ENCODE results near the gene MPRIP.

The MPRIP gene

GRCh38 chr17:17064322-17064721 lies 22.1 kb downstream of the MPRIP start:
- DNase-seq (ENCODE audit: low read depth in 2 of 3, low spot score in 2 of 3): no peak

DNA sequence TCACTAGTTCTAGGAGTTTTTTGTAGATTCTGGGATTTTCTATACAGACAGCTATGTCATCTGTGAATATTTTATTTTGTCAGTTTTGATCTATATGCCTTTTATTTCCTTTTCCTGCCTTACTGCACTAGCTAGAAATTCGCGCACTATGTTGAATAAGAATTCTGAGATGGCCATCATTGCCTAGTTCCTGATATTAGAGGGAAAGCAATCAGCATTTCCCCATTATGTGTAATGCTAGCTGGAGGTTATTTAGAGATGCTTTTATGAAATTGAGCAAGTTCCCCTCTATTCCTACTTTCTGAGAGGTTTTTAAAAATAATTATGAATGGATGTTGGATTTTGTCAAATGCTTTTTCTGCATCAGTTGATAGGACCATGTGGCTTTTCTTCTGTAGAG lies 23.8 kb downstream of the MPRIP start:
- no peak for DNase-seq (ENCODE audit: low read depth in 2 of 3, low spot score in 2 of 3)

DNA sequence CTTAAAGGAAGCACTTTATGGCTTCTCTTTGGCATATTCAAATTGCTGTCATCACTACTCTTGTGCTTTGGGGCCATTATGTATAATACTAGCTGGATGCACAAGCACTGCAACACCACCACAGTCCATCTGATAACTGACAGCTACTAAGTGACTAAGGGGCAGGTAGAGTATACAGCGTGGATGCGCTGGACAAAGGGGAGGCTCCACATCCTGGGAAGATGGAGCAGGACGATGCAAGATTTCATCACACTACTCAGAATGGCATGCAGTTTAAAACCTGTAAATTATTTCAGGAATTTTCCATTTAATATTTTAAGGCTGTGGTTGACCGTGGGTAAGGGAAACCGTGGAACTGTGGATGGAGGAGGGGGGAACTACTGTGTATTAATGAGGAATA lies 25.0 kb downstream of the MPRIP start:
- no peak for DNase-seq (ENCODE audit: low read depth in 2 of 3, low spot score in 2 of 3)

GRCh38 chr17:17069849-17070248 lies 27.6 kb downstream of the MPRIP start:
- no peak for DNase-seq (ENCODE audit: low read depth in 2 of 3, low spot score in 2 of 3)

GRCh38 chr17:17070931-17071330 lies 28.7 kb downstream of the MPRIP start:
- no peak for DNase-seq (ENCODE audit: low read depth in 2 of 3, low spot score in 2 of 3)

DNA sequence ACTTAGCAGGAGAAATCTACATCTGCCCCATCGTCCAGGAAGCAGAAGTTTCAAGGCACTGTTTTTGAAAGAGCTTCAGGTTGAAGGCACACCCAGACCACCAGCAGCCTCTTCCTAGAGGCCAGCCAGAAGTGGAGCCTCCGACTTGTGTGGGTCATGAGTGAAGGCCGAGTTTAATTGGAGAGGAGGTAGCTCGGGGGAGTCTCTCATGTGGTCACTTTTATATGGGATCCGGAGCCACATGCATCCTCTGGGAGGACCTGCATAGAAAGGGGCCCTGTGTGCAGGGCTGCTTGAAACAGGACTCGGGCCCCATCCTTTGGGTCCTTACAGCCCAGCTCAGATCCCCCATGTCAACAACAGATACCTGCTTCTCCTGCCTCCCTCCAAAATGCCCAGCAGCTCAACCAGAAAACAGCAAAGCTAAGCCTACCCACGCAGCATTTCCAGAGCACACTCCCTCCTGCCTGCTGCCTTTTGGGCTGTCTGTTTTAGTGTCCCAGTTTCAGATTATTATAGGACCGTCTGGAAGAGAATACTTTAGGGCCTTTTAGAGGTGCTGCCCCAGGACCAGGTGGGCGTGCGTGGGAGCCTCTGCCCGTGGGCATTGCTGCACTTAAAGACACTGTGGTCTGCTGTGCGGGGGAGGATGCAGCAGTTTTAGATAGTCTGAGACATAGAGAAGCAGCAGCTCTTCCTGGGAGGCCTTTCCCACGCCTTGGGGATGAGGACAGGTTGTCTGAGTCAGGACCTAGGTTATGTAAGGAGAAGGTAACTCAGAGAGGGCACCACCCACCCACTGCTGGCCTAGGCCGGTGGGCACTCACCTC lies 29.5 kb downstream of the MPRIP start:
- no peak for DNase-seq (ENCODE audit: low read depth in 2 of 3, low spot score in 2 of 3)

DNA sequence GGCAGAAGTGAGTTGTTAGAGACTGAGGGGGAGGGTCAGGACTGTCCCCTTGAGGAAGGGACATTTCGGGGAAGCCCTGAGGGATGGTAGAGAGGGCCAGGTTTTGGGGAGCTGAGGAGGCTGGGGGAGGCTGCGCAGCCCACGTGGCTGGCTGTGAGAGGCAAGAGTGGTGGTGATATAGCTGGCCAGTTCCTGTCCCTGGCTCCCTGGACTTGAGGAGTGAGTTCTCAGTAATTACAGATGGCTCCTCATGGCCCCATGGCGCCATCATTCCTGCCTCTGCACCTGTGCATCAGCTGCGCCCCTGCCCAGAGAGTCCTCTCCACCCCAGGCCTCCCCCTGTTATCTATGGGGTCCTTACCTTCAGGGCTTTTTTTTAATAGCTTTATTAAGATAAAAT lies 30.3 kb downstream of the MPRIP start:
- no peak for DNase-seq (ENCODE audit: low read depth in 2 of 3, low spot score in 2 of 3)

- no peak for DNase-seq (ENCODE audit: low read depth in 2 of 3, low spot score in 2 of 3)
Observed at GRCh38 chr17:17073030-17073564, 30.8 kb downstream of the MPRIP start.

DNA sequence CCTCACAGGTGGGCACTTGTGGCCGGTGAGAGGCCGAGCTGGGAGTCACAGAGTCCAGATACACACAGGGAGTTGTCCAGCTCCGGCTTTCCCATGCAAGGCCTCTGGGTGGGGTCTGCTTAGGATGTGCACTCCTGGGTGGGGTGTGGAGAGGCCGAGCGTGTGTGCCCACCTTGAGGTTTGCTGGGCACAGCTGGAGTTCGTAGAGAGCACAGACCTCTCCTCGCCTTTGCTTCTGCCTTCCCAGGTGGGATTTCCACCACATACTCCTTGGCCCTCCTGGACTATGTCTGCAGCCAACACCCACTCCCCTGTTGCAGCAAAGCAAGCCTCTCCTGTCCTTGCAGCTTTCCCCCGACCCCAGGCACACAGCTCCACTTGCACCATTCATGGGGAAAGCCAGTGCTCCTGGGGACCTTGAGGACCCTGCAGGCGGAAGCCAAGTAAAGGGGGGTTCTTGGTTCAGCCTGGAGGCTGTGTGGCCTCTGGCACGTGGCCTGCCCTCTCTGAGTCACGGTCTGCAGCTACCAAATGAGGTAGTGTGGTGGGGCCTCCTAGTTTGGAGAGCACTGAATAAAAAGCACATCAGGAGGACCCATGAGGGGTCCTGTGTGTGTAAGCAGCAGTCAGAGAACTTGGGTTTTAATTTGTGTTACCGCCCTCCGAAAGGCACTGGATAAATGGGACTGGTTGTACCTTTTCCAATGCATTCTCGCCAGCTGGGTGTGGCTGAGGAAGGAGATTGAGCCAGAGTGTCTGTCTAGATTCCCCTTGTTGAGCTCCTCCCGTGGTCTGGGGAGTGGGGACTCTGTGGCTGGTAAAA lies 31.5 kb downstream of the MPRIP start:
- DNase-seq (ENCODE audit: low read depth in 2 of 3, low spot score in 2 of 3): no peak

- no peak for DNase-seq (ENCODE audit: low read depth in 2 of 3, low spot score in 2 of 3)
Observed at GRCh38 chr17:17075125-17075781, 33.0 kb downstream of the MPRIP start.

DNA sequence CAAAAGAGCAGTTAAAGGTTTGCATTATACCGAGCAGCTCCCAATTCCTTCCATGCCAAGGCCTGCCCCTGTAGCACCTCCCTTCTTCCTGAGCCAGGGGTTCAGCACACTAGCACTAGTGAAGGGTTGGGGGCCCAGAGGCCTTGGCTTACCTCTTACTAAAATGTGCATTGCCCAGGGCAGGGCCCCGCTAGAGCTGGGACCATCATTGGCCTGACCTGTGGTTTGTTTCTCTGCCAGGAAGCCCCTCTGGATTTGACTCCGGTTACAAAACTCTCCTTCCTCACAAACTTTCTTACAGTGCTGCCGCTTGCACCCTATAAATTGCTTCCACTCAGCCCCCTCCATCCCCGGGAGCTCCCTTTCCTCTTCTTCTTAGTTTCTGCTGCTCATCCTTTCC lies 33.8 kb downstream of the MPRIP start:
- DNase-seq (ENCODE audit: low read depth in 2 of 3, low spot score in 2 of 3): no peak

GRCh38 chr17:17077101-17077500 lies 34.8 kb downstream of the MPRIP start:
- DNase-seq (ENCODE audit: low read depth in 2 of 3, low spot score in 2 of 3): no peak

- DNase-seq (ENCODE audit: low read depth in 2 of 3, low spot score in 2 of 3): no peak
Observed at GRCh38 chr17:17077861-17078732, 35.8 kb downstream of the MPRIP start.

DNA sequence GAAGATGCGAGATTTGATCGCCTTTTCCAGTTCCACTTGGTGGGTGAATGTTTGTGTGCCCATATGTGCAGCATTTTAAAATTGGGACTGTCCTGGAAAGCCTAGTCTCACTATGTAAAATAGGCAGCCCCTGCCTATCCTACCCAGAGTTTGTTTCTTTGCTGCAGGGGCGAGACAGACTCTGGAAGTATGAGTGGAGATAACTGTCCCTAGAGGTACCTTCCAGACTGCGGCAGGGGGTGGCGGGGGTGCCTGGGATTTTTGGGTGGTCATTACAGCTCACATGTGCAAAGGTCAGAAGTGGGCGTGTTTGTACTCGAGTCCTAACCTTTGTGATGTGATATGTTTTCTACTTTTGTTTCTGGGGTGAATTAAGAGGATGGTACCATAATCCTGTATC lies 36.6 kb downstream of the MPRIP start:
- no peak for DNase-seq (ENCODE audit: low read depth in 2 of 3, low spot score in 2 of 3)

- no peak for DNase-seq (ENCODE audit: low read depth in 2 of 3, low spot score in 2 of 3)
Observed at GRCh38 chr17:17079336-17079735, 37.1 kb downstream of the MPRIP start.

DNA sequence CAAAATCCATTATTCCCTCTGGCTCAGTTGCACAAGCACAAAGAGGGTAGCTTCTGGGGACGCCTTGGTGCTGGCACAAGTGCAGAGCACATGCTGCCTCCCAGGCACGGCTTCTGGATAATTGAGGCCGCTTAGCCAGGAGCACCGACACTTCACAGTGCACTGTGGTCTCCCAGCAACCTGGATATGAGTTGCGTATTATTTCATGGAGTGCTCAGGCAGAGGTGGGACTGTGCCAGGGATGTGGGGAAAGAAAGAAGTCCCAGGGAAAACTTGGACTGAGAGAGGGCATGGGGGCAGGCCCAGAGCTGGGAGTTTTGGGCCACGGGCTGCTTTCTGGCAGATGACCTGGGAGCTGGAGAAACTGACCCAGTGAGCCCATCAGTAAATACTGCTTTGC lies 37.5 kb downstream of the MPRIP start:
- DNase-seq (ENCODE audit: low read depth in 2 of 3, low spot score in 2 of 3): no peak

DNA sequence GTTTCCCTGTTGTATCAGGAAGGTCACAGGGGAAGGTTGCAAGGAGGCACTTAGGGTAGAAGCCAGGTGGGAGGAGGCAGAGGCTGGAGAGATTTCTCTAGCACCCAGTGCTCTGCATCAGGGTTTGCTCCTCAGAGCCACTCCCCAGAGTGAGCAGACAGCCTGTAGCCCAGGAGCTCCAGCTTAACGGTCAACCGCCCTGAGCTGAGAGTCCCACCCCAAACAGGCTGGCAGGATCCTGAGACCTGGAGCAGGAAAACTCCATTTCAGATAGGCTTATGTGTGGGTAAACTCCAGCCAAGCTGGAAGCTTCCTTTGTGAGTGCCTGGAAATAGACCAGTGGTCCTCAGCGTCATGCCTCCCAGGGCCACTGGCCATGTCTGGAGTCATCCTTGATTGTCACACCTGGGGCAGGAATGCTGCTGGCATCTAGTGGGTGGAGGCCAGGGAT lies 37.9 kb downstream of the MPRIP start:
- DNase-seq (ENCODE audit: low read depth in 2 of 3, low spot score in 2 of 3): no peak

- no peak for DNase-seq (ENCODE audit: low read depth in 2 of 3, low spot score in 2 of 3)
Observed at GRCh38 chr17:17080781-17081180, 38.5 kb downstream of the MPRIP start.

DNA sequence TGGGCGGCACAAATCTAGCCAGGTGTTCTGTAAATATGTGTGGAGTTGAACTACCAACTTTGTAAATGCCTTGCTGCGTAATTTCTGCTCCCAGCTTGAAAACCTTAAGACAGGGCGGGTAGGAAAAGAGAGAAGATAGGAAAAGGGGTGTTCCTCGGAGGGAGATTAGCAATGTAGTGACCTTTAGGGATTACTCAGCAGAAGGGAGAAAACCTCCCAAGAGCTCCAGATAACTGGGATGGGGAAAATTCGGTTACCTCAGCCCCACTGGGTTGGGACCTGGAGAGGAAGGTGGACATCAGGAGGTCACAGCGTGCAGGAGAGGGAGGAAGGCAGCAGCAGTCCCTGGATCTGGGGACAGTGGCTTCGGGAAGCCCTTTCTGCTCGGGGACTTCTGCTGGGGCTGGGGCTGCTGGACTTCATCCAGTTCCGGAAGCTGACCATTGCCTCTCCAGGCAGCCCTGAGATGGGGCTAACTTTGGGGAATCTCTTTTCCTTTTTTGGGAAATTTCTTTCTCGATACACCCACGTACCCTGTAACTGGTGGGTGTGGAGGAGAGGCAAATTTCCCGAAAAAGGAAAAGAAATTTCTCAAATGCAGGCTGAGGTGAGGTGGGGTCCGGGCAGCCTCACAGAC lies 39.2 kb downstream of the MPRIP start:
- DNase-seq (ENCODE audit: low read depth in 2 of 3, low spot score in 2 of 3): no peak

DNA sequence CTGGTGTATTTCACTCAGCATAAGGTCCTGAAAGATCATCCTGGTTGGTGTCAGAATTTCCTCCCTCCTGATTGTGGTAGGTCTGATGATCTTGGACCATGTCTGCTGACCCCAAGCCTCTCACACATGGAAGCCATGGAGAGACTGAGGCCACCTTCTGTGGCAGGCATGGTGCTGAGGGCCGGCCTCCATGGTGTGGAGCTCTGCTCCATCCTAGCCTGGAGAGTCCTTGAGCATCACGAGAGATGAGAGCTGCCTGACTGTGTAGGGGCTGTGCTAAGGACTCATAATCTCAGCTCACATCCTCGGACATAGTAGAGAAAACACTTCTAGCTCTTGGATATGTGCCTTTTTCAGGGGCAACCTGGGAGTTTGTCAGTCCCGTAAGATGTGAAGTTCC lies 40.6 kb downstream of the MPRIP start:
- DNase-seq (ENCODE audit: low read depth in 2 of 3, low spot score in 2 of 3): no peak

Data from activated CD8-positive, alpha-beta memory T cell treated with anti-CD3 and anti-CD28 coated beads for 48 hours (primary cell).